Kidney (tissue), 2 donors: ENCODE measurements around the gene ABRAXAS1. TPM values are rescaled to one million over a fixed set of nuclear protein-coding genes. Genes with fewer than 3 reads are reported as not detected.

Experiments used
- polyA plus RNA-seq: library from polyadenylated mRNA; stranded (reverse); fragments of 350-450 nt; fragmentation: Illumina TruSeq; extraction: RNeasy Lipid Tissue Mini Kit (QIAGEN cat#74804); gene quantifications from one replicate; pipeline ENCODE4 v1.2.3, GENCODE V29; 2014; ENCODE audit warnings: low read depth, low replicate concordance; ENCODE audit not compliant: insufficient read depth
- total RNA-seq: library from RNA; stranded (reverse); fragmentation: NEBNext Ultra II Directional; extraction: Animal tissue kit (Norgen Biotek cat#: 25700); gene quantifications from one replicate; pipeline ENCODE4 v1.2.1, GENCODE V29; 2021
- donor health status: DM: yes; HTN: yes; CAD: no.

The ABRAXAS1 gene
- total and polyA plus RNA-seq, 2 donors from 2014 or later = 8.2 to 14.8 TPM

Other genes with a start within 250 kb of the ABRAXAS1 start
- 8.1 TPM for gene COQ2, start 200.3 kb downstream of the ABRAXAS1 start, total RNA-seq
- gene COQ2, start 200.3 kb downstream of the ABRAXAS1 start, polyA plus RNA-seq = 11.6 TPM
- gene HPSE, start 150.3 kb downstream of the ABRAXAS1 start, total RNA-seq = 6.8 TPM
- 1.9 TPM for gene HPSE, start 150.3 kb downstream of the ABRAXAS1 start, polyA plus RNA-seq
- 20.9 TPM for gene HELQ, start 29.3 kb downstream of the ABRAXAS1 start, total RNA-seq
- gene HELQ, start 29.3 kb downstream of the ABRAXAS1 start, polyA plus RNA-seq = 14.3 TPM
- gene MRPS18C, start 29.0 kb downstream of the ABRAXAS1 start, total RNA-seq = 44.4 TPM
- 67.0 TPM for gene MRPS18C, start 29.0 kb downstream of the ABRAXAS1 start, polyA plus RNA-seq
- gene GPAT3, start 51.0 kb upstream of the ABRAXAS1 start, total RNA-seq = 11.4 TPM
- gene GPAT3, start 51.0 kb upstream of the ABRAXAS1 start, polyA plus RNA-seq = 25.3 TPM